ENCODE data around the gene RRAGD.

The RRAGD gene

GRCh38 chr6:89412071-89413005 lies at the start of gene RRAGD:
Gene RRAGD, minus strand, starts transcription at chr6:89412273. Its CDS starts 280 bp downstream, at chr6:89411993.
- DNase-seq = peak; percentile 72

- no peak for DNase-seq
Measured at GRCh38 chr6:89460713-89461112, 48.6 kb upstream of the RRAGD start.

- no peak for DNase-seq
Measured at GRCh38 chr6:89459501-89459900, 47.4 kb upstream of the RRAGD start.

- DNase-seq = no peak
Measured at GRCh38 chr6:89458704-89459103, 46.6 kb upstream of the RRAGD start.

GRCh38 chr6:89454300-89454699 lies 42.2 kb upstream of the RRAGD start:
- no peak for DNase-seq

GRCh38 chr6:89452281-89452680 lies 40.2 kb upstream of the RRAGD start:
- DNase-seq = no peak

- DNase-seq = no peak
Measured at GRCh38 chr6:89449193-89449592, 37.1 kb upstream of the RRAGD start.

GRCh38 chr6:89443658-89444057 lies 31.6 kb upstream of the RRAGD start:
- DNase-seq = no peak

- DNase-seq = no peak
Measured at GRCh38 chr6:89440200-89440599, 28.1 kb upstream of the RRAGD start.

- DNase-seq = no peak
Measured at GRCh38 chr6:89439014-89439413, 26.9 kb upstream of the RRAGD start.

GRCh38 chr6:89438248-89438647 lies 26.2 kb upstream of the RRAGD start:
- DNase-seq = no peak

- DNase-seq = no peak
Measured at GRCh38 chr6:89436226-89436625, 24.2 kb upstream of the RRAGD start.

GRCh38 chr6:89434954-89435353 lies 22.9 kb upstream of the RRAGD start:
- no peak for DNase-seq

- no peak for DNase-seq
Measured at GRCh38 chr6:89434150-89434499, 22.1 kb upstream of the RRAGD start.

GRCh38 chr6:89433252-89434149 lies 21.4 kb upstream of the RRAGD start:
- peak; percentile 33 for DNase-seq

GRCh38 chr6:89432875-89433251 lies 20.8 kb upstream of the RRAGD start, which contains the start of gene ANKRD6:
Gene ANKRD6, plus strand, starts transcription at chr6:89433152. Its CDS starts 133,825 bp downstream, at chr6:89566977.
- DNase-seq = peak; percentile 84

- no peak for DNase-seq
Measured at GRCh38 chr6:89430201-89430962, 18.3 kb upstream of the RRAGD start.

- DNase-seq = no peak
Measured at GRCh38 chr6:89416796-89417195, 4.7 kb upstream of the RRAGD start.

GRCh38 chr6:89415185-89415584 lies 3.1 kb upstream of the RRAGD start:
- DNase-seq = no peak

- DNase-seq = no peak
Measured at GRCh38 chr6:89414215-89414614, 2.1 kb upstream of the RRAGD start.

- no peak for DNase-seq
Measured at GRCh38 chr6:89413006-89413400, 930 bp upstream of the RRAGD start.

- peak; percentile 35 for DNase-seq
Measured at GRCh38 chr6:89411145-89412070, 665 bp downstream of the RRAGD start.

Measured in CD4-positive, alpha-beta T cell treated with Interleukin-6 for 4 hours (primary cell).